Nephron progenitor cell (in vitro differentiated cells): ENCODE data around the gene RIMBP2.

Source experiments
- DNase-seq: peaks from one replicate; pipeline ENCODE4 v3.0.0; 2021
- H3K27ac Mint-ChIP-seq: 2 replicates; pipeline ENCODE4 v1.8.0; 2021; ENCODE audit warnings: mild to moderate bottlenecking, moderate library complexity, mixed read lengths
- H3K27me3 Mint-ChIP-seq: 2 replicates; pipeline ENCODE4 v1.8.0; 2021; ENCODE audit warnings: mild to moderate bottlenecking, low read depth, mixed read lengths; ENCODE audit not compliant: poor library complexity
- H3K36me3 Mint-ChIP-seq: 2 replicates; pipeline ENCODE4 v1.8.0; 2021; ENCODE audit warnings: low read depth, mixed read lengths
- H3K4me1 Mint-ChIP-seq: 2 replicates; pipeline ENCODE4 v1.8.0; 2021; ENCODE audit warnings: mixed read lengths
- H3K4me3 Mint-ChIP-seq: 2 replicates; pipeline ENCODE4 v1.8.0; 2021; ENCODE audit warnings: mild to moderate bottlenecking, moderate library complexity, mixed read lengths
- H3K9me3 Mint-ChIP-seq: 2 replicates; pipeline ENCODE4 v1.8.0; 2021; ENCODE audit warnings: mild to moderate bottlenecking, moderate library complexity, mixed read lengths
- CTCF ChIP-seq: fragments of 200-600 bp; sonication (generic); IDR thresholded peaks from 2 replicates; pipeline ENCODE4 v1.5.0; 2021; ENCODE audit warnings: antibody characterized with exemption

The RIMBP2 gene

DNA sequence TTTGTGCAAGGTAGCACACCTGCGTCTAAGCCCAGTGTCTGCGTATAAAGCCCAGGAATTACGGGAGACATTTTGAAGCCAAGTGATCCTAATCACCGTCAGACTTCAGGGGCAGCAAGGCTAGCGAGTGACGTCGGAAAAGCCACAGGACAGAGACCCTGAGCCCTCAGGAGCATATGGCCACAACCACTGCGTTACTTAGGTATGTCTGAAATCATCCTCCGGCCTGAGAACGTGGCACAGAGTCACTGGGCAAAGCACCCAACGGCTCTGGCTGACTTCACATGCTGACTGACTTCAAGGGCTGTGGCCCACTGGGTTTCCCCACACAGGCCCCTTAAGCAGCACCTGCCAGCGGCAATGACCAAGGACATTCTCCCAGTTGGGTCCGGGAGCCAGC, 71.5 kb downstream of the RIMBP2 start:
- no peak for TF ChIP-seq CTCF
- peaks cover 28% of the 10 kb centered on the region for H3K4me1 Mint-ChIP-seq

DNA sequence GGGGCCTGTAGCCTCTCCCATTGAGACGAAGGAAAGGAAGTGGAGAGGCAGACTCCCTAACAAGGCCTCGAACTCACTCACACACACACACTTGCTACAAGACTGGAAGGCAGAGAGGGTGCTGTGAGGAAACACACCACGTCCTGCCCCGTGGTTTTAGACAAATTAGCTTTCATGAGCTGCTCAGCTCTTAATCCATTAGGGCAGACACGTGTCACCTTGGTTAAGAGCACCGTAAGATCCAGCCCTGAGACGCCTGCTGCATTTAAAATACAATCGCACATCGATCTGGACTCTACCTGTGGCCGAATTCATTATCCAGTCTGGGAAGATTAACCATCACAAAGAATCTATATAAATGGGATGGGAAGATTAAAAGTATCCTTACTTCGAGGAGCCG, 72.0 kb downstream of the RIMBP2 start:
- peaks cover 29% of the 10 kb centered on the region for H3K4me1 Mint-ChIP-seq
- no peak for DNase-seq
- H3K27ac Mint-ChIP-seq = no peak overlapping the region
- no peak for TF ChIP-seq CTCF
- peaks cover 7% of the 10 kb centered on the region for H3K27me3 Mint-ChIP-seq
- H3K4me3 Mint-ChIP-seq = no peak overlapping the region
- no peaks in the 10 kb centered on the region for H3K9me3 Mint-ChIP-seq
- H3K36me3 Mint-ChIP-seq = no peaks in the 10 kb centered on the region

More for the DNA sequence above, 71.5 kb downstream of the RIMBP2 start:
- Mint-ChIP-seq H3K27me3 (peaks cover 7% of the 10 kb centered on the region), H3K36me3 (no peaks in the 10 kb centered on the region), H3K4me3 (no peak overlapping the region), H3K27ac (no peak overlapping the region), H3K9me3 (no peaks in the 10 kb centered on the region)
- no peak for DNase-seq

- H3K4me3 Mint-ChIP-seq = no peak overlapping the region
- H3K36me3 Mint-ChIP-seq = no peaks in the 10 kb centered on the region
- TF ChIP-seq CTCF = no peak
- peaks cover 28% of the 10 kb centered on the region for H3K4me1 Mint-ChIP-seq
- no peak overlapping the region for H3K27ac Mint-ChIP-seq
- DNase-seq = no peak
- no peaks in the 10 kb centered on the region for H3K9me3 Mint-ChIP-seq
- H3K27me3 Mint-ChIP-seq = peaks cover 7% of the 10 kb centered on the region
Observed at GRCh38 chr12:130642856-130643255, 73.2 kb downstream of the RIMBP2 start.

DNA sequence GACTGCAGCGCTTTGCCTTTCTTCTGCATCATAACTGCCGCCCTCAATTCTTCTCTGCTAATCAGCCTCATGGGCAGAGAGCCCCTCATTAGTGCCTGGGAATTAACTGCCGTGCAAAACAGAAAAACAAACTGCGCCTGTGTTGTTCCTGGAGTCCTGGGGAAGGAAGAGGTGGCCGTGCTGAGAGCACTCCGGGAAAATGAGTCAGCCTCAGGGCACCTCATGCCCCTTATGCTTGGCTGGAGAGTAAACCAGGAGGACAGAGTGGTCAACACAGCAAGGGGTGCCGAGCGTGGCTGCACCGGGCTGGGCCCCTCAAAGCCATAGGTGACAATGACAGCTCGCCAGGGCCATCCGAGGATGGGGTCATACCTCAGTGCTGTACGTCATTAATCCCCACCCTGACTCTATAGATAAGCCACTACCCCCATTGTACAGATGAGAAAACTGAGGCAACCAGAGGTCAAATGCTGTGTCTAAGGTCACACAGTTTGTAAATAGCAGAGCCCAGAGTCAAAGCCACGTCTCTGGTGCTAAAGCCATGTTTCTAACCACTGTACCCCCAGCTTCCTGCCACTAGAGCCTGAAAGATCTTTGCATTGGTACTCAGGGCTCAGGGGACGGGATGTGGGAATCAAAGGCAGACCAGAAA, 74.4 kb downstream of the RIMBP2 start:
- Mint-ChIP-seq H3K4me3 (no peak overlapping the region), H3K36me3 (no peaks in the 10 kb centered on the region), H3K9me3 (no peaks in the 10 kb centered on the region), H3K27me3 (peaks cover 13% of the 10 kb centered on the region), H3K27ac (no peak overlapping the region), H3K4me1 (peaks cover 16% of the 10 kb centered on the region)
- no peak for TF ChIP-seq CTCF
- DNase-seq = no peak

DNA sequence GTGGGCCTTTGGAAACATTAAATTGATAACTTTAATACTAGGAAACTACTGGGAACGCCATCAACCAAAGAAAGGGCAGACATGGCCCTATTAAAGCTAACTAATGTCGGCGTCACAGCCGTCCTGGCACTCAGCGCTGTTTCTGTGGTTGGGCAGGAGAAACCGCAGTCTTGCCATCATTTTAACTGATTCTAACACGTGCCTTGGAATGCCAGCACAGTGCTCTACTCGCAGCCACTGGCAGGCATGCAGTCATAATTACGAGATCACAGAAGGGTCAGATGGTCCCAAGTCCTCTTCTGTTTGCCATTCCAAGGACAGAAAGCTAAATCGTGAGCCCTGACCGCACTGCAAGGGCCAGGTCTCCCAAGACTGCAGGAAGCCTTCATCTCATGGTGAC, 75.2 kb downstream of the RIMBP2 start:
- TF ChIP-seq CTCF = no peak
- H3K27me3 Mint-ChIP-seq = peaks cover 11% of the 10 kb centered on the region
- peaks cover 12% of the 10 kb centered on the region for H3K4me1 Mint-ChIP-seq
- H3K36me3 Mint-ChIP-seq = no peaks in the 10 kb centered on the region
- DNase-seq = no peak
- H3K27ac Mint-ChIP-seq = no peak overlapping the region
- no peaks in the 10 kb centered on the region for H3K9me3 Mint-ChIP-seq
- H3K4me3 Mint-ChIP-seq = no peak overlapping the region

DNA sequence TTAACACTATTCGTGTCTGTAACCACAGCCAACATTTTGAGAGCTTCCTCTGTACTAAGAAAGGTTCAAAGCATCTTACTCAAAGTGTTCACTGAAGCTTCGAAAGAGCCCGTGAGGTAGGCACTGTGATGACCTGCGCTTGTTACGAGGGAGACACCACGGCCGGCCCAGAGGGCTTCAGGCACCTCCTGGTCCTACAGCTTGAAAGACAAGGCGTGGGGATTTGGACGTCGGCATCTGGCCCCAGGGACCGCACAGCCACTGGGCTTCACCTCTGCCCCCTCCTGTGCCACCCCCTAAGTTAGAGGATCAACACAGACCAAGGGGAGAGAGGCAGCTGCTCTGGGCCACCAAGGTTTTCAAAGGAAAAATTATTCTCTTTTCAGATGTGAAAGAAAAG, 75.6 kb downstream of the RIMBP2 start:
- no peak for DNase-seq
- no peaks in the 10 kb centered on the region for H3K36me3 Mint-ChIP-seq
- no peak for TF ChIP-seq CTCF
- no peaks in the 10 kb centered on the region for H3K9me3 Mint-ChIP-seq
- peaks cover 13% of the 10 kb centered on the region for H3K27me3 Mint-ChIP-seq
- no peak overlapping the region for H3K4me3 Mint-ChIP-seq
- H3K27ac Mint-ChIP-seq = peak overlapping the region; percentile 22
- H3K4me1 Mint-ChIP-seq = peaks cover 12% of the 10 kb centered on the region
